ENCODE results near the gene CFL1.

The CFL1 gene

DNA sequence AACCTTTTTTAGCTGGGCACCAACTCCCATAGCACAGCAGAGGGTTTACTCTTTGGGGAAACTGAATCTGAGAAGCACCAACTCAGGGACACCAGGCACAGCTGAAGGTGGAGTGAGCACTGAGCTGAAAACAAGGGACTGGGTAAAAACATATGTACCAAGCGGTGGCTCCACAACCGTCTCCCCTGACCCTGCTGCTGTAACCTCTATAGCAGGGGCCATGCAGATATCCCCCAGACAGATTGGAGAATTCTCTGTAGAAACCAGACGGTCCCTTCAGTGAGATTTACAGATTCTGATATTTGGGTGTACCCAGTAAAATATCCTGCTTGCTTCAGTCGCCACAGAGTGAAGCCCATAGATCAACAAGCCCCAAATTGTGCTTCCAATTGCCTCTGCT lies 28.5 kb downstream of the CFL1 start:
- no peak for DNase-seq

DNA sequence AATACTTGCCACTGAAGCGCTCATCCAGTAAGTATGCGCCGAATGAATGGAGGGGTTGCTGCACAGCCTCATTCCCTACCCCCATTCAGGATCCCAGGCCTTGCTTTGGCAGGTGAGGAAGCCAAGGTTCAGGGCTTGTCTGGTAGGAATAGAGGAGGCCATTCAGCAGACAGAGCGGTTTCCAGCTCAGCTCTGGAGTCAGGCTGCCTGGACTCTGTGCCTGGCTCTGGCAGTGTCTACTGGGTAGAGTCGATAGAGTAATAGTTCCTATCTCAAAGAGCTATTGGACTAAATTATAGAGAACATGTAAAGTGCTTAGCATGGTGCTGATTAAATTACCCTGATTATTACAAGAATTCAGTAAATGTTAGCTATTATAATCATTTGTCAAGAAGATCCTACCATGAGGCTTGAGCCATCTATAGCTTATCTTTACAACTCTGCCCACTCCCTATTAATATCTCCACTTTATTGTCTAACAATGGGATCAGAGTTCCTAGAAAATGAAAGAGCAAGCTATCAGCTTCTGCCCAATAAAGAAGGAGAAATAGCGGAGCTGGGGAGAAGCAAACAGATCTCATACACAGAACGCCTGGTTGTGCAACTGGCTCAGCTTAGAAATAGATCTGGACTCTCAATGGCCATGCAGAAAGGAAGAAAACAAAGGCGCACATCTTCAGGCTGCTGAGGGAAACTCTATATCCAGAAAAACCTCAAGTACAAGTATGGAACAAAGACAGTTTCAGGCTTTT lies 30.8 kb downstream of the CFL1 start:
- no peak for DNase-seq

DNA sequence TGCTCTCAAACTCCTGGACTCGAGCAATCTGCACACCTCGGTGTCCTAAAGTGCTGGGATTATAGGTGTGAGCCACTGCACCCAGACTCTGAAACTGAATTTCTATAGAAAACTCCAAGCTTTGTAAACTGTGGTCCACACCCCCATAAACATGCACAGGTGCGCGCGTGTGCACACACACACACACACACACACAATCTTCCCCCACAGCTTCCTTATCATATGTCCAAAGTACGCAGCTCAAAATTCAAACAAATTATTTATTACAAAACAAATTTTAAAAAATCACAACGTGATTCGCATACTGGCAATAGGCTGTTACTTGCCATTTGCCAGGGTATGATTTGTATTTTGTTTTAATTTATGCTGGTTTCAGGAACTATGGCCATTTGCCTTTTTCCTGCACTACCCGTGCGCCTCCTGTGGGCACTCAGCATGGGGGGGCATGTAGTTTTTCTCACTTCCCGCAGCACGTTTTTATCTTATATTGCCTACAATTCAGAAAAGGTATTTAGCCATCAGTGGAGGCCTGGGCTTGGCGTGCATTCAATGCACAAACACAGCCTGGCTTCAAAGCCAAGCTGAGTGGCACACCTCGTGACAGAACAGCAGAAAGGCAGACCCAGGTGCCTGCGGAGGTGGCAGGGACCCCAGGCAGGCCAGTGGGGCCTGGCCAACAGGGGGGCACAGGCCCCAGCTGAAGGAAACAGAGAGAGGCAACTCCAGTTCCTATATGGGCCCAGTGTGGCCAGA lies 35.0 kb downstream of the CFL1 start:
- no peak for DNase-seq

DNA sequence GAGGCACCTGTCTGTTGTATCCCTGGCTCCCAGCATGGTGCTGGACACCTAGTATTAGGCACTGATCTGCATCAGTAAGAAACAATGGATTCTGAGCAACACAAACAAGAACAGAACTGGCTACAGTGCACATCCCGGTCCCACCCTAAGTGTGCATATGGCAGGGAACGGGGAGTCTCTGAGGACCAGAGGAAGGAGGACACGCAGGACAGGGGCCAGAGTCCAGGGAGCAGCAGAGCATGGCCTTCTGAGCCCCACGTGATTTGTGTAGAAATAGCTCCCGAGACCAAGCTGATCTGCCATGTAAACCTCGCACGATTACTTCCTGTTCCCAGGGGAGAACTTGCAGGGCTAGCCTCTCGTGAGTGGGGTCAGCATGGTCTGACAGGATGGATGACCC lies 36.9 kb downstream of the CFL1 start:
- no peak for DNase-seq

DNA sequence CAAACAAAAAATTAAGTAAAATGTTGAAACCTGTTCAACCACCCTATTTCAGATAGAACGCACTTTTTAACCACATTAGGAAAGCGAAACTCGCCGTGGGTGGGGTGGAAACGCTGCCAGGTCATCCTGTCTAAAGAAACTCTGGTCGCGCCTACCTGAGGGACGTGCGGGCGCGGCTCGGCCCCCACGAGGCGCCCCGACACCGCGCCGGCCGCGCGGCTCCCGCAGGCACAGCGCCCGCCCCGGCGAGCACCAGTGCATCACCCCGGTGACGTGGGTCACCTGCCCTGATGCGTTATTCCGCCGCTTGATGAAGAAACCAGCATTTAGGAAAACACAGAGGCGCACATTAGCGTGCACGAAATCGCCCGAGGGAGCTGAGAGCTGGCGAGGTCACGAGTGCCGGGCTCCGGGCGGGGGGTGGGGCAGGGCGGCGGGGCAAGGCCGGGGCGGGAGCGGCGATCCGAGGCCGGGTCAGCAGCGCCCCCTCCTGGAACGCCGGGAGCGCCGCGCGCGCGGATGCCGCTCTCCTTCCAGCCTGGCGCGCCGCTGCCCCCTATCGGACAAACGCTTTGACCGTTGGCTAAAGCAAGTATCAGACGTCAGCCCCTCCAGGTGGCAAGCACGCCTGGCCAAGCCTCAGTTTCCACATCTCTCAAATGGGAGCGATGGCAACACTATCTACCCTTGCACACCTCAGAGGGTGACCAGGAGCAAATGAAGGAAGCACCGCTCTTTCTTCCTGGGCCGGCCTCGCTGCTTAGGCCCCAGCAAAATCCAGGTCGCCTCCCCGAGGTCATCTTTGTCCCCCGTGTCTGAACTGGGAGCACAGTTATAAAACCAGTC lies 39.9 kb downstream of the CFL1 start:
- peak; percentile 86 to 97 for DNase-seq

DNA sequence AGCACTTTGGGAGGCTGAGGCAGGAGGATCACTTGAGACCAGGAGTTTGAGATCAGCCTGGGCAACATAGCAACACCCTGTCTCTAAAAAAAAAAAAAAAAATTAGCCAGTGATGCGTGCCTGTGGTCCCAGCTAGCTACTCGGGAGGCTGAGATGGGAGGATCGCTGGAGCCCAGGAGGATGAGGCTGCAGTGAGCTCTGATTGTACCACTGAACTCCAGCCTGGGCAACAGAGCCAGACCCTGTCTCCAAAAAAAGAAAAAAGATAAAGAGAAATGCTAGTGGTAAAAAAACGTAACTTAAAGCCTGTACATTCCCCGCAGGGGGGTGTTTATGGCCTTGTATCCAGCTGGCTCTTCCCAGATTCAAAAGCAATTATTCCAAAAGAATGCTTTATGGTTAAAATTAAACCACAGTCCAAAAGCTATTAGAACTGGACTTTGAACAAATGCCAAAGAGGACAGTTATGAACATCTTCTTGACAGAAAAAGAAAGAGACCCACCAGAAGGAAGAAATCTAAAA lies 40.6 kb downstream of the CFL1 start:
- DNase-seq = no peak

DNA sequence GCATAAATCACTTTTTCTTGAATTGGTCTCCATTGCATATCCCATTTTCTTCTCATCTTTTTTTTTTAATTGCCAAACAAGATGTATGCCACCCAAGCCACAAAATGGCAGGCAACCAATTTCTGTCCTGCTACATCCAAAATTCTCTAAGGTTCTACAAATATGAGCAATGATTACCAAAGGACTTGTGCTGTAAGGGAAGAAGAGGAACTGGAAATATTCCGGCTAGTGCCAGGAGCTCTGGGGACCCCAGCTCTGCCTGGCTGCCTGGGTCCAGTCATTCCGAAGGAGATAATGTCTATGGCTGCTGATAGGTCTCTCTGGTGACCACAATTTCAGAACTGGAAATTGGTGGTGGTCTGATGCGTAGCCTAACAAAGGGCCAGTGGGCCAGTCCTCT lies 41.3 kb downstream of the CFL1 start:
- DNase-seq = no peak

DNA sequence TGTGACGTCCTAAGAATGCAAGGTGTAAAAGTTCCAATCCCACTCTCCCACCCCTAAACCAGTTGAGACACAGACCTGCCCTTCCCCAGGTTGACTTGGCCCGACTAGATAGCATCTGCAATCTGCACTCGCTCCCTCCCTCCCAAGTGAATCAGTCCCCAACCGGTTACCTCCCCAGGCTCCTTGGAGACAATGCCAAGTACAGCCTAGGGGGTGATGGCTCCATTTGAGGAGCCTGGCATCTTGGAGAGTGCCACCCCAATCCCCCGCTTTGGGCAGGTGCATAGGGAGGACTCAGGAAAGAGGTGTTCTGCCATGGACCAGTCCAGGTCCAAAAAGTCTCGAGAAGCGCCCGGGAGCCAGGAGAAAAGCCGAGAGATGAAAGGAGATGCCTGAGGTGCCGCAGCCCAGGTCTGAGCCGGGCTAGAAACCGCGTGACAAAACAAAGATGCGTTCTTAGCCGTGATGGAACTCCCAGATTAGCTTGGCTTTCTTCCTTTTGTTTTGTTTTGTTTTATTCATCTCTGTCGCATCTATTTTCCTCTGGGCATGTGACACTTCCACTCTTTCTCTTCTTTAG lies 42.9 kb downstream of the CFL1 start:
- no peak for DNase-seq

DNA sequence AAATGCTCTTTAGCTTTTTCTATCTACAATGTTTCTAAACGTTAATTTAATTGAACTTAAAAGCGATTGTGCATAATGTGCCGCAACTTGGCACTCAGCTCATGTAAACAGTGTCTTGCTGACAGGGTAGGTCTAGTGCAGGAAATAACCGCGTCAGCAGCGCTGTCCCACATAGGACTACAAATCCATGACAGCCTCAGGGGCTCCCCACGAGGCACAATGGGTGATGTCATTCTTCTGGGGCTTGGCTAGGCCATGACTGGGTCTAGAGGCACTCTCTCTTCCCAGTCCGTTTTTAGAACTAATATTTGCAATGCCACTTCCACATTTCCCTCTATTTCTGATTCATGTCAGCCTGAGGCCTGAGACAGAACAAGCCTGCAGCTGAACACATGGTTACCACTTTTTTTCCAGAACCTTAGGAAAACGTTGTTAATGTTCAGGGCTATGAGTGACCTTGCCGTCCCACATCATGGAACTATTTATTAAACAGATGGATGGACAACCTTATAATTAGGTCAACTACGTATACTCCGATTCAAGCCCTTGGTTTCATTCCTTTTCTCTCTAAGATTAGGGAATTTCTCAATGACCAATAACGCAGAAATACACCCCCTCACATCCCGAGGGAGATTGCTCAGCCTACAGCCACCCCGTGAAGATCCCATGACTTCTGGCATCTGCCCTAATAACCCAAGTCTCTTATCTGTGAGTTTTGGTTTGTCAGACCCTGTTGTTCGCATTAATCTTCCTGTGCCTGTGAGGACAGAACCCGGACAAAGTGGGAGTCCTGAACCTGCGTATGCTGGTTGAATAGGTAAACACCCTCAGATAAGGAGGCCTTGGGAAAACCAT lies 43.6 kb downstream of the CFL1 start:
- no peak for DNase-seq

DNA sequence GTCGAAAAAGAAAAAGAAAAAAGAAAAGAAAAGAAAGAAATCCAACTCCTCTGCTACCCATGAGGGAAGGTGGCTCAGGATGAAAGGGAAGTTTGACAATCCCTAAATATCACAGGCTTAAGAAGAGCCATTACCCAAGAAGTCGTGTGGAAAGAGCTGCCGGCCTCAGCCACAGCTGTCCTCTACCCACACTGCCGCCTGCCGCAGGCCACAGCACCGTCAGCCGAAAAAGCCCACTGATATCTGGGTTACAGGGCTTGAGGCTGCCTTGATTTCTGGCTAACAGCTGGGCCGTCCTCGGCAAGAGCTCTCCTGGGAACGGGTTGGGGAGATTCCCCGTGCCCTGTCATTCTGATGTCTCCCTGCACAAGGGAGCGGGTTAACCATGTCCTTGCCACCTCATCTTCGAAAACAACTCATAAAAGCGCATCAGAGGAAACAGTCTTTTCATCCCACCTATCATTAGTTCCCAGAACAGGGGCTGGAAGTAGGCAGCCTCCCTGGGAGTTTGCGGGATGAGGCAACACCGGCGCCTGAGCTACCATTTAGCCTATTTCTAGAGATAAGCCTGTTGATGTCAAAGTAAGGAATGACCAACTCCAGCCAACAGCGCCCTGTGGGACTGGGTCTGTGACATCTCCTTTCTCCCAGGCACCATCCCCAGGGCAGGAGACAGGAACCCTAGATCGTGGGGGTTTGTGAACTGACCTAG lies 46.1 kb downstream of the CFL1 start:
- no peak for DNase-seq

DNA sequence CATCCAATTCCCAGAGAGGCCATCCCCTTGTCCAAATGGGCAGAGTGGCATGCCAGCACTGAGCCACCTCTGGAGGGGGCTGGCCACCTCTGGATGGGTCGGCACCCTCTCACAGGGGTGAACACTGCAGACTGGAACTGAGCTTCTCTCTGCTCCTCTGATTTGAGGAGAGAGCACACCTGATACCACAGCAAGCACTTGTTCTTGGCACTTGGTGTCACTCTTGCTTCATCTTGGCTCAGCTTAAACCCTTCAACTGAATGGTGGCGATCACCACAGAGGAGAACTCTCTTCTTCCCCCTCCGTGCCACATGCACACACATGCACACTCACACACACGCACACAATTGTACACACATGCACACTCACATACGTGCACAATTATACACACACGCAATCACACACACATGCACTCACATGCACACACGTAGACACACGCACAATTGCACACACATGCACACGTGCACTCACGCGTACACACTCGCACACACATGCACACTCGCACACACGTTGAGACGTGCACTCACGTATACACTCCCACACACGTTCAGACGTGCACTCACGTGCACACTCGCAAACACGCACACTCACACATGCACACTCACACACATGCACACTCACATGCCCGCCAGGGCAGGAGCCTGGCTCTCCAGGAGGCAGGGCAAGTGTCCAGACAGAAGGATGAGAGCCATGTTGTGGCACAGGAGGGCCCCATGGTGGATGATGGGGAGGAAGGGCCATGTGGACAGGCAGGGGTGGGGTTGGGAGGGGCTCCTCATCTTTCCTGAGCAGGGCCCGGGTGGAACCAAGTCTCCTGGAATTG lies 47.7 kb downstream of the CFL1 start:
- DNase-seq = no peak

DNA sequence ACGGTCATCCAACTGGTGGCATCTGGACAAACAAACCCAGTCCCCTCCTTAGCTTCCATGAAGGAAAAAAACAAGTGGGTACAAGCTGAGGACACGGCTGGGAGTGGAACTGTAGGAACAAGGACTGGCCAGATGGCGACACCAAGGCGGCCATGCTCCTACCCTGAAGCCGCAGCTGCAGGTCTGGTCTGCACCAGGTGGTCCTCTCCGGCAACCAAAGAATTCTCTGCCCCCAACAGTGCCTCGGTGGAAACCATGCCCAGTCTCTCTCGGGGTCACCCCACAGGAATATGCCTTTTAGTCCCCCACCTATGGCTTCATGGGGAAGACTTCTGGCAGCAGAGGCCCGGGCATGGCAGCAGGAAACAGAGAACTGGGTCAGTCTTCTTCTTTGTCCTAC lies 48.5 kb downstream of the CFL1 start:
- DNase-seq = no peak

DNA sequence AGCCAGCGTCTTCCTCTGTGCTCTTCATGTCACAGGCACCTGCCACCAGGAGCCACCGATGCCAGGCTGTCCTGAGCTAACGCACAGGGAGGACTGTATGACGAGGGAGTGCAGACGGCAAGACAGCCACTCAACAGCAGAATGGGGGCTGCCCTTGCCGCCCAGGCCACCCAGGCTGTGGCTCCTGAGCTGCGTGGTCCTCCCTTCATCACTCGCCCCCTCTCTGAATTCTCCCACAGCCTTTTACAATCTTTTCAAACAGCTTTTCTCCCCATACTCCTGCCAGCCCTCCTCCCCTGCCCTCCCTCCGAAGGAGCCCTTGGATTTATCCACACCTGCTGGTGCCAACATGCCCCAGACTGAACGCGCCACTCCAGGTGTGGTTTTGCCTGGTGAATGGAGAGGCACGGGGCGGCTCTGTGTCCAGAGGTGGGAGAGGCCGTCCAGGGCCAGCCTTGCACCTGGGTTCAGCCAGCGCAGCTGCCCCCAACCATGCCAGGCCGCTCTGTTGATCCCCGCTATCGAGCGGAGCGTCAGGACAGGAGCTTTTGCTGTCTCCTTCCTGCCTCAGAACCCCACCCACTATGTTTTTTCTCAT lies 49.1 kb downstream of the CFL1 start:
- DNase-seq = no peak

DNA sequence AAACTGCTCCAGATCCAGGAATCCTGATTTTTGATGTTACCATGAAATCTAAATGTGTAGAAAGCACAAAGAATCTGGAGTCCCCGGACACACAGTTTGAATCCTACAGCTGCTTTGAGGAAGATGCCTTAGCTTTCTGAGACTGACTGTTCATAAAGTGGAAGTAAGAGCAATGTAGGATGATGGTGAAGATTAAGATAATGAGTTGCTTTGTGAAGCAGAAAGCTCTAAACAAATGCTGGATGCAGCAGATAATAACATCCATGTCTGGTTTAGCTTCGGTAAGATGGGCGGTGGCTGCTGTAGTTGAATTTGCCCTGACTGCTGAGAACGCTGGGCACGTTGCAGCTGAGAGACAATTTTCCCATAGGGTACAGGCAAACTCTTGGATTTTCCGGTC lies 51.0 kb downstream of the CFL1 start:
- no peak for DNase-seq
